ENCODE data around the gene NOL4L.

GRCh38 chr20:32608664-32609015 is 23.5 kb upstream of the NOL4L start:
- TF ChIP-seq CTCF (IDR thresholded peaks at IDR 0.05; ENCODE audit: insufficient read depth, low read length) = no peak
- no peak for TF ChIP-seq GABPA (IDR thresholded peaks at IDR 0.05; ENCODE audit: low read depth)
- TF ChIP-seq REST (IDR thresholded peaks at IDR 0.05; ENCODE audit: insufficient replicate concordance, low read depth) = peak; percentile 52

Data from HL-60 (cell line).